ENCODE results near the gene SRSF11.

DNA sequence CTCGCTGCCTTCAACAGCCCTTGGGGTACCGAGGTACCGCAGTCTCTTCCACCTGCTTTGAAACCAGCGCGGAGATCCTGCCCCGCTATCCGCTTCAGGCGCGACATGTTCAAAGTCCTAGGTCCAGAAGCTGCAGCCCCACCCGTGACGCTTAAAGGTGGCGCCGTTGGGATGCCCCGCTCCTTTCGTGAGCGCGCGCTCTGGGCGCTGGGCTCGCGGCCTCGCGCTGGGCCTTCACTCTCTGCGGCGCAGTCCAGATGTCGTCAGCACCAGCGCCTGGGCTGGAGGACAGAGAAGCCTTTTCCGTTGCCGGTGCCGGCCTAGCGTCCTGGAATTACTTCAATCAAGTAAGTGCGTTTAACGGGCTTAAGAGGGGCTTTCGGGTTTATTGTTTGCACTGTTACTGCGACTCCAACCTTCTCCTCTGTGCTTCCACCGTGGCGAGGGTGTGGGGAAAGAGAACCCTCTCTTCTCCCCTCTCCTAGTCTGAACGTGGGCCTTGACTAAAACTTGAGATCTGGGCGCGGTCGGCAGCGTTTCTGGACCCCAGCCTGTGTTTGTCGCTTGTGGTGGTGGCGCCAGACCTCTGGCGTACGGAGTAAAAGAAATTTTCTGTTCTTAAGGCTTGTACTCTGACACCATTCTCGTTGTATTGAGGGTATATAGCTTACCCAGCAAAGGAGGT, 15.6 kb upstream of the SRSF11 start, which contains the start of gene LRRC40:
- TF ChIP-seq, protein P1, sequence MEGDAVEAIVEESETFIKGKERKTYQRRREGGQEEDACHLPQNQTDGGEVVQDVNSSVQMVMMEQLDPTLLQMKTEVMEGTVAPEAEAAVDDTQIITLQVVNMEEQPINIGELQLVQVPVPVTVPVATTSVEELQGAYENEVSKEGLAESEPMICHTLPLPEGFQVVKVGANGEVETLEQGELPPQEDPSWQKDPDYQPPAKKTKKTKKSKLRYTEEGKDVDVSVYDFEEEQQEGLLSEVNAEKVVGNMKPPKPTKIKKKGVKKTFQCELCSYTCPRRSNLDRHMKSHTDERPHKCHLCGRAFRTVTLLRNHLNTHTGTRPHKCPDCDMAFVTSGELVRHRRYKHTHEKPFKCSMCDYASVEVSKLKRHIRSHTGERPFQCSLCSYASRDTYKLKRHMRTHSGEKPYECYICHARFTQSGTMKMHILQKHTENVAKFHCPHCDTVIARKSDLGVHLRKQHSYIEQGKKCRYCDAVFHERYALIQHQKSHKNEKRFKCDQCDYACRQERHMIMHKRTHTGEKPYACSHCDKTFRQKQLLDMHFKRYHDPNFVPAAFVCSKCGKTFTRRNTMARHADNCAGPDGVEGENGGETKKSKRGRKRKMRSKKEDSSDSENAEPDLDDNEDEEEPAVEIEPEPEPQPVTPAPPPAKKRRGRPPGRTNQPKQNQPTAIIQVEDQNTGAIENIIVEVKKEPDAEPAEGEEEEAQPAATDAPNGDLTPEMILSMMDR (IDR thresholded peaks at IDR 0.05; ENCODE audit: borderline replicate concordance, extremely low read depth, low read length, poor library complexity, severe bottlenecking) = no peak
- no peak for TF ChIP-seq EZH2 (IDR thresholded peaks at IDR 0.05; ENCODE audit: borderline replicate concordance, low read depth, low read length, severe bottlenecking)

Measured in DND-41 (cell line).